Renal cortex interstitium (tissue), 11 donors: Measurements from ENCODE around the gene PRUNE2. TPM values are rescaled to one million over a fixed set of nuclear protein-coding genes. Genes with fewer than 3 reads are reported as not detected.
A peak's percentile ranks its signal among the peaks of the same experiment; 100 is the strongest.
"Not testable (repeated sequence)": the region's sequence is repeated elsewhere in the genome, so short reads cannot be mapped to it uniquely, and the experiment has no call there.

Source experiments
- DNase-seq, 11 donors: peaks; one replicate each; pipeline ENCODE4 v3.0.0-alpha.2; 2013; ENCODE audit warnings: low read depth in 9 of 11, low spot score in 4 of 11; ENCODE audit errors: extremely low read depth in 1 of 11
- polyA plus RNA-seq, 3 donors: library from polyadenylated mRNA; unstranded; fragments of 120-200 nt; gene quantifications; one replicate each; pipeline ENCODE4 v1.2.1, GENCODE V29; 2013; ENCODE audit not compliant: insufficient read length in 3 of 3

The PRUNE2 gene
- polyA plus RNA-seq, 3 donors = 10.9 to 14.6 (median 11.4) TPM

DNA sequence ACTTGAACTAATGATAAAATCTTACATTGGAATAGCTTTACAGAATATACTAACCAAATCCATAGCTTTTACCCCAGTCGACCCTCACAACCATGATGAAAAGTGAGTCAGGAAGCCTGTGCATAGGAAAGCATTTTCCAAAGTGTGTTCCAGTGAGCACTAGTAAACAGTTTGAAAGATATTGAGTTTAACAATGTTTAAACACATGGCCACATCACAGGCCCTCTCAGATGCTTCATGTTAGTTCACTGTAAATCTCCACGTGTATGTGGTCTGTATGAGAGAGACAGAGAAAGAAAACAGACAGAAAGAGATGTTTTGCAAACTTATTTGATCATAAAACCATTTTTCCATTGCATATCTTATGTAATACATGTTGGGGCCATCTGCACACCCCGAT lies 27.0 kb downstream of the PRUNE2 start:
- no peak for DNase-seq

DNA sequence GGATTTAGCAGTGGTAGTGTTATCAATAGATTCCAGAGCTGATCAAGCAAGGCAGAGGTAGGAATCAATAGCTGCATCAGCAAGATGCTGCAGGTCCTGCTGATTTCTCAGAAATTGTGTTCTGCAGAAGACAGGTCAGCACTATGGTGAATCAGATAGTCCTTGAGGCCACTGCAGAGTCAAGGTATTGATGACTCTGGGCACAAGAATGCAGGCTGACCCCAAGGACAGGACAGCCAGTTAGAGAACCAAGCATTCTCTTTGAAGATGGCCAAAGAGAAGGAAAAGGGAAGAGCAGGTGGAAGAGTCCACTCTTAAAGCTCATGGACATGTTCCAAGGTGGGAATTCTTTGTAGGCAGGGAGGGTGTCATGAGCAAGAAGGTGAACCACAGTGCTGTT lies 28.0 kb downstream of the PRUNE2 start:
- DNase-seq = no peak

DNA sequence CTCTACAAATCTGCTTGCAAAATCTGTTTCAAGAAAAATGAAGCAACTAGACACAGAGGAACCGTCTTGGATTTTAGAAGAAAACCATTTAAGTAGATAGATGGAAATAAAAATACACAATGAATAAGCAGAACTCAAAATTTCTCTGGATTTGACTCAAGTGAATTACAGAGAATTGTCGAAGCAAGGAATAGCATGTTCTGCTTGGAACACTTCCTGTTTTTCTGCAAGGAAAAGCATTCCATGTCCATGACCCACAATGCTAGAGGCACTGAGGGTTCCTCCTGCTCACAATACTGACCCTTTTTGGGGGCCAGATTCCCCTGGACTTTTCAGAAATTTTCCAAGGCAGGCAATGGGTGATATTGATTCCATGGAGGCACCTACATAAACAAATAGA lies 29.8 kb downstream of the PRUNE2 start:
- no peak for DNase-seq

DNA sequence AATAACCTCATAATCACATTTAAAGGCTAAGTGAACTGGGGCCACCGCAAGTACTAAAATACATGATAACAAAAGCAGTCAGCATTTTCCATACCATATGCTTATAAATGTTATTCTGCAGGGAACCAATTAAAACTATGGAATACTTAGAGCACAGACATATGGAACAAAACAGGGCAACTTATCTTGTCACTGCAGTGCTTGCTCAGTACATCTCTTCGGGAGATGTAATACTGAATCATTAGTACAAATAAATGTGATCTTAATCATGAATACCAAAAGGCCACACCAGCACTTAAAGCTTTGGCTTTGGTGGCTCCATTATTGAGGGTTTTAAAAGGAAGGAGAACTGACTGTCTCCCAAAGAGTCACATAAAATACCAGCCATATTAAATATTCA lies 32.1 kb downstream of the PRUNE2 start:
- DNase-seq = no peak

DNA sequence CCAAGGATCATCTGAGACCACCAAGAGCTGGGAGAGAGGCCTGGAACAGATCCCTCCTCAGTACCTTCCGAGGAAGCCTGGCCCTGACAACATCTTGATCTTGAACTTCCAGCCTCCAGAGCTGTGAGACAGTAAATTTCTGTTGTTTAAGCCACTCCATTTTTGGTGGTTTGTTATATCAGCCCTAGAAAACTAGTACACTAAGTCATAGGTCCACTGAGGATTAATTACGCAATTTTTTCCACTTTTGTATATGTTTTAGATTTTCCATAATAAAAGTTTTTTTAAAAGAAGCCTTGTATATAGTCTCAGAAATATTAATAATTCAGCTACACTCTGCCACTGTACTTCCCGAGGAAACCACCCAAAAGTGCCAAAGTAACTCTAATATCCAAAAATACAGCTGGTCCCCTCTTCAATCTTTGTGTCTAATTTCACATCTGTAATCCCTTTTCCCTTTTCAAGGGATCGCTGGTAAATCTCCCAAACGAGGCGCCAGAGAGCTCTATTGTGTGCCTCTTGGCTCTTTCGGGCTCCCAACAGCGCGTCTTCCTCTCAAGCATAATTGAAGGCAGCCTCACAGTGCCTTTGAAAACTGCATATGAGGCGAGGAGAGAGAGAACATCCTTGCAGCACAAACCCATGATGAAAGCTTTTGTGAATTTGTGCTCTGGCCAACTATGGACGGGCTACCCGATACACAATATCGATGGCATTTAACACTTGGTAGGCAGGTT lies 32.7 kb downstream of the PRUNE2 start:
- DNase-seq = no peak

DNA sequence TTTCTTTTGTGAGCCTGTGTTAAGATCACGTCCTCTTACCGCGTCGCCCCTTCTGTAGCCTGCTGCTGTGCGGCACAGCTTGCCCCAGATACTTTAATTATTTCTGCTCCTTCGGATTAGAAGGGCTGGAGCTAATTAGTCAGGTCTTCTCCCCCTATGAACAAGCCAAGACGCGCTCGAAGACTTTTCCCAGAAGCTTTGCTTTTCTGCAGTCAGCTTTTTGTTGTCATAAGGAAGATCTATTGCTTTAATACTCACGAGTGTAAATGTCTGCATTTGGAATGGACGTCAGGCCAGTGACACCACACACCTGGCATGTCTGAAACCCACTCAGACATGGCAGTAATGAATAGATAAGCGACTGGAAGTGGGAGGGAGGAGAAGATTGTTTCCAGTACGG lies 37.0 kb downstream of the PRUNE2 start:
- peak in 9 of 11 donors; percentile 9 to 59 (median 22) for DNase-seq

DNA sequence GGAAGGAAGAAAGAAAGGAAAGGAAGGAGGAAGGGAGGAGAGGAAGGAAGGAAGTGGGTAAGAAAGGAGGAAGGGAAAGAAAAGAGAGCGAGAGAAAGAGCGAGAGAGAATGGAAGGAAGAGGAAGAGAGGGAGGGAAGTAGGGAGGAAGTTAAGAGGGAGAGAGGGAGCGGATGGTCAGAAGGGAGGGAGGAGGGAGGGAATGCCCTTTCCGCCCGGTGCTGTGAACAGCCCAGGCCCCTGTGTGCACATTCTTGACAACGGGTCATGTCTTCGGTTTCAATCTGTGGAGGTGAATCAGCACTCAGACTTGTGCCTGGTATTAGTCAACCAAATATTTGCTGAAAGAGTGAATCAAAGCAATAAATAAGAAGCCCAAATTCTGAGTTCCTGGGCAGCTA lies 39.2 kb downstream of the PRUNE2 start:
- no peak for DNase-seq

DNA sequence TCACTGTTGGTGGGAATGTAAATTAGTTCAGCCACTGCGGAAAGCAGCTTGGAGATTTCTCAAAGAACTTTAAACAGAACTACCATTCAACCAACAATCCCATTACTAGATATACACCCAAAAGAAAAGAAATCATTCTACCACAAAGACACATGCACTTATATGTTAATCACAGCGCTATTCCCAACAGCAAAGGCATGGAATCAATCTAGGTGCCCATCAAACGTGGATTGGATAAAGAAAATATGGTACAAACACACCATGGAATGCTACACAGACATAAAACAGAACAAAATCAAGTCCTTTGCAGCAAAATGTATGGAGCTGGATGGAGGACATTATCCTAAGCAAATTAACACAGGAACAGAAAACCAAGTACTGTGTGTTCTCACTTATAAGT lies 42.1 kb downstream of the PRUNE2 start:
- no peak for DNase-seq

DNA sequence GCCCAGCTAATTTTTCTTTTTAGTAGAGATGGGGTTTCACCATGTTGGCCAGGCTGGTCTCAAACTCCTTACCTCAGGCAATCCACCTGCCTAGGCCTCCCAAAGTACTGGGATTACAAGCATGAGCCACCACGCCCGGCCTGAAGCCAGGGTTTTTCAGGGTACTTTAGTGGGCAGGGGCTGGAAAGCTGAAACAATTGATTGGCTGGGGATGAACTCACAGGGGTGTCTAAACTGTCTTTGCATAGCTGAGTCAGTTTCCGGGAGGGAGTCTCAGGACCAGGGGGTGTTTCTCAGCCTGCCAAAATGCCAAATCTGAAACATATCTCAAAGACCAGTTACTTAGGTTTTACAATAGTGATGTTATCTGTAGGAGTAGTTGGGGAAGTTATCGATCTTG lies 46.1 kb downstream of the PRUNE2 start:
- DNase-seq = no peak

DNA sequence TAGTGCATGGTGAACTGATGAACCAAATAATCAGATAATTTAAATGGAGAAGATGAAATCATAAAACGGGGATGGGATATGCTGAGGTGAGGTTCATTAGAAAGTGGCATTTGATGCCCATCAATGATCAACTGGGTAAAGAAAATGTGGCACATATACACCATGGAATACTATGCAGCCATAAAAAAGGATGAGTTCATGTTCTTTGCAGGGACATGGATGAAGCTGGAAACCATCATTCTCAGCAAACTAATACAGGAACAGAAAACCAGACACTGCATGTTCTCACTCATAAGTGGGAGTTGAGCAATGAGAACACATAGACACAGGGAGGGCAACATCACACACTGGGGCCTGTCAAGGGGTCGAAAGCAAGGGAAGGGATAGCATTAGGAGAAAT lies 47.7 kb downstream of the PRUNE2 start:
- DNase-seq = not testable (repeated sequence)

DNA sequence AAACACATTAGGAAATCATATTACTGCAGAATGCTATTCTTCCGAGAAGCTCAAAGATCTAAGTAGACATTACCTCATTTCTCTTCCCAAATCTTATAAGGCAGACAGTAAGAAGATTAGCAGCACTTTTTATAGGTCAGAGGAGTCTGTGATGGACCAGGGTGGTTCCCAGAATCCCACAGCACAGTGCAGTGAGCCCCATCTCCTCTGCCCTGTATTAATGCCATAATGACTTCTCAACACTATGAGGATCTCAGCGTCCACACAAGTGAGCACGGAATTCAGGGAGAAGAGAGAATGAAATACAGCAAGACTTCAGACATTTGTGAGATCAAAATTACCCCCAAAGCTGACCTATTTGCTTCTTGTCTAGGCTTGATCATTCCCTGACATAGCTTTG lies 49.9 kb downstream of the PRUNE2 start:
- DNase-seq = no peak

DNA sequence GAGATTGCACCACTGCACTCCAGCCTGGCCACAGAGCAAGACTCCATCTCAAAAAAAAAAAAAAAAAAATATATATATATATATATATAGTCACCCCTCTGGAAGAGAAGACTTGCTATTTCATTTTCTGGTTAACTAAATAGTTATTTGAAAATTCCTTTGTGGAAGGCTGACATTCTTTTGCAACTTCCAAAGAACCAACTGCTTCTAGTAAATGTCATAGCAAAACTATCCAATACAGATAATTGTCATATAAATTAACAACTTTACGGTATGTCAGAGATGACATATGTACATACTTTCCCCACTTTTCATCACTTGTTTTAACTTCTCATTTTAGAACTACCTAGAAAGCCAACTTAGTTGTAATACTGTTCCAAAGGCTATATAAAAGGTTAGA lies 50.9 kb downstream of the PRUNE2 start:
- no peak for DNase-seq

DNA sequence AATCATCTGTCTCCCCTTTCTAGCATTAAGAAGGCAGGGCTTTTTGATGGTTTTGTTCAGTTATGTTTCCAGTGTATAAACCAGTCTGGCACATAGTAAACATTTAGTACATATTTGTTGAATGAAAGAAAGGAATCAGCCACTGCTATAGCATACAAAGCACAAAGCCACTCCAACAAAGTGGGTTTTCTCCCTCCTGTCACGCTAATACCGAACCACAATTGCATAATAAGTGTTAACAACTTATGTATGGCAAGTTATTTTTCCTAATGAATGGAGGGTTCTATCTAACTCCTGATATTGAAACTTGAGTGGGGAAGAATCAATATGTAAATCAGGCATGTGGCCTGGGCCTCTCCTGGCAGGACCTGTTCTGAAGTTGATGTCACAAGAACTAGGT lies 53.9 kb downstream of the PRUNE2 start:
- no peak for DNase-seq

DNA sequence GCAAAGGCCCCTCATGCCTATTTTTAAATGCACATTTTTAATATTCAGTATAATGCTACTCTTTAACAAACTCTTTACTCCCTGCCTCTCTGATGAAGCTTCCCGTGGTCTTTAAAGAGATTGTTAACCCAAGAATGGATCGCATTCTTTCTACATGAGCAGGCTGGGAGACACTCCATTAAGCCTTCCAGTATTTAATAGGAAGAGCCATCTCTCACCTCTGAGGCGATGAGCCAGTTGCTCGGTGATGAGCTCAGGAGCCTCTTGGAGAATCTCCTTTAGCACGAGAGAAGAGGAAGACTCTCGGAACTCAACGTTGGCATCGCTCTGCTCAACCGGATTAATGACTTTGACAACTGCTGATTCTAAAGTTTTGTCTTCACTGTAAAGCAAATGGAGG lies 59.6 kb downstream of the PRUNE2 start:
- DNase-seq = no peak

DNA sequence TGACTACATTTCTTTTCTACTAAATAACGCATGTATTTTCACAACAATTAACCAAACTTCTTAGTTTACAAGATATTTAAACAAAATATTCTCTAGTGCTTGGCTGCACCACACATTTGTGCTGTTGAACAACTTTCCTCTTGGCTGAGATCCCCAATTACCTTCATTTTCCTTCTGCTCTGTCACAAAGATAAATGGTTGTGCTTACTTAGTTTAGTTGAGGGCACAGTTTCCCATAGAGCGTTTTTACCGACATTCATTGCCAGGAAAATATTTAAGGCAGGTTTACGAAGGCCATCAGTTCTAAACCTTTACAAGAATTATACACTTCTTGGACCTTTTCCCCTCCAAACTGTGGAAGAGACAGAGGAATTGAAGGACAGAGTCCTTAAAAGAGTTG lies 60.7 kb downstream of the PRUNE2 start:
- no peak for DNase-seq

DNA sequence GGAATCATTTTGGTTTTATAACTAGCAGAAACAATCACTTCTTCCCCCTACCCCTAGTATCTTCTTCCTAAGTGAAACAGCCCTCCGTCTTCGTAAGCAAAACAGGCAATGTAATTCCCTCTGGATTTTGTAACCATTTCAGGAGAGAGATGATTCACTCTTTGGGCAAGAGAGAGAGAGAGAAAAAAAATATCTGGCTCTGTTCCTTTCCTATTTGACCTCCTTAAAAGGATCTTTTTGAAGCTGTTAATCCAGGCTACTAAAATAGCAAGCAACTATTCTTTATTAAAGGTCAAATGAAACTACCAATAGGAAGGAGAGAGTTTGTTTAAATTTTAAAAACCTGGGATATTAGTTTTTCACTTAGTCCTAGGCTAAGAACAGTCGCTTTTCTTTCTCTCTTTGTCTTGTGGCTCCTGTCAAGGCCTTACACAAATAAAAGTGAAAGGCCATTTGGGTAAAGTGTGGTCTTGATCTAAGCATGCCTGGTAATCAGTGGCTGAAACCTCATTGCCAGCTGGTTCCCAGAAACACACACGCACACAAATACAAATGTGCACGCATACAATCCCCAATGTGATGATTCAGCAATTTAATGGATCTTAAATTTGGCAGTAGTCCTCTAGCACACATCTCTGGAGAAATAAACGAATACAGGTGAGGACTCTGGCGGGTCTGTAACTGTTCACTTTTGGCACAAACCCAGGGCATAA lies 70.2 kb downstream of the PRUNE2 start:
- no peak for DNase-seq

DNA sequence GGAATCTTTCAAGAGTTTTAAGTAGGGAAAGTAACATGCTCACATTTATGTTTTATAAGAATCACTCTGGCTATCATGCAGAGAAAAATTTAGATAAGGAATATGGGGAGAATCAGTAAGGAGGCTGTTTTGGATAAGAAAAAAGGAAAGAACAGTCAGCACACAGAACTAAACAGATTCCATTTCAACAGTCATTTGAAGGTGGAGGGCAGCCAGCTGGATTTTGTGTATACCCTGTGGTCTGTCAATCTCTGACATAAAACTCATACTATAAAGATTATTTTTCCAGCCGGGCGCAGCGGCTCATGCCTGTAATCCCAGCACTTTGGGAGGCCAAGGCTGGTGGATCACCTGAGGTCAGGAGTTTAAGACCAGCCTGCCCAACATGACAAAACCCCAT lies 77.5 kb downstream of the PRUNE2 start:
- DNase-seq = no peak

DNA sequence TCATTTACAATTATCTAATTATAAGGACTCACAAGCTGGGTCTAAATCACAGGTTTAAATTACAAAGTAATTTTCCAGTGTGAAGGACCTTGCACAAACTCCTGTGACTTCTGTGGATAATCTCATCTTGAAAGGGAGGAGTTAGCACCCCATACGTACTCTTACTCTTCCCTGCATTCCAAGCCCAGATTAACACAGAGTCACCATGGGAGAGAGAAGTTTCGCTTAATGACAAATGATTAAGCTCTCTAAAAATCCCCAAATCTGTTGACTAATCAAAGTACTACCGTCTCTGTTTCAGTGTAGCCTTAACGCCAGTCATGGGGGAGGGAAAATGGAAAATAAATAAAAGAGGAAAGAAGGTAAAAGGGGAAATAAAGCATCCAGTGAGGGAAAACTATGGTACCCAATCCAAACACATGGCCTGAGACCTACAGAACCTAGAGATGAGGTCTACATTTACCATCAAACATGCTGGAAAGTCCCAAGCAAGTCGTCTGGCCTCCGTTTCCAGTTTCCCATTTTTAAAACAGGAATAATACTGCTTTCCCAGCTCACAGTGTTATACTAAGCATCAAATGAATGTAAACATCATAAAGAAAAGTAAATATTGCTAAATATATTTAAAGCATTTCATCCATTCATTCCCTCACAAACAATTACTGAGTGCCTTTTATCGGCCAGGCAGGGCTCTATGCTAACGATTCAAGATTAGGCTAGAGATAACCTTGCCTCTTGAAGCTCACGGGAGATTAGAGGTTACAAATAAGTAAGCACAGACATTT lies 78.4 kb downstream of the PRUNE2 start:
- no peak for DNase-seq

DNA sequence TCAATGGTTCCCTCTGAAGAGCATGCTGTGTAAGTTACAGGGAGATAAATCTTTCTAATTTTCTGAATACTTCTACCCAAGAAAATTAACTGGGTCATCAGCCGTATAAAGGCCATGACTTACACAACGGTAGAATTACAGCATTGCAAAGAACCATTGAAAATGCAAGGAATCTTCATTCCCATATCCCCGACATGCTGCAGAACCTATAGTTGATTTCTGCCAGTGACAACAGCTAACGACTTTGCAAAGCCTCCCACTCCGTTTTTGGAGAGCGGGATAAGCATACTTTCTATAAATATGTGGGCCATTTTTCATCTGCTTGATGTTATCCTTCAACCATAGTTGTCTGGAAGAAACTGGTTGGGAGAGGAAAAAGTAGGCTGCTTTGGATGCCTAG lies 85.5 kb downstream of the PRUNE2 start:
- DNase-seq = no peak

DNA sequence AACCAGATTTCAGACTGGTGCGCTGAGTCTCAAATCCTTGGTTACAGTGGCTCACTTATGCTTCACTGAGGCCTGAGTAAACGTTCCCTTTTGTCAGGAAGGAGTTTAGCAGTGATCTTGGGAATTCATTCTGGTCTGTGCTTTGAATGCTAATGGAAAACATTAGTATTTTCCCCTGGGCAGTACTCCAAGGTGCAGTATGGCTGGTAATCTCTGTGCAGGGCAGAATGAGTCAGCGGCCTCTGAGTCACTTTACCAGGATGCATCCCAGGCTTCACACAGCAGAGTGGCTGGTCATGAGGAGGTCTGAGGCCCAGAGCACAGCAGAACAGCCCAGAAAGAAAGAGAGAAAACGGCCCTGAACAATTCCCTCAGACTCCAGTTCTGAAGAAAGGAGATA lies 87.6 kb downstream of the PRUNE2 start:
- DNase-seq = peak in 4 of 11 donors; percentile 13 to 20 (median 18)
